Measurements from ENCODE around the gene FARP1. TPM values are rescaled to one million over a fixed set of nuclear protein-coding genes. Genes with fewer than 3 reads are reported as not detected.

The FARP1 gene
- total RNA-seq, 2 experiments from 2014 or later: not detected

- ChIA-PET CTCF (ENCODE audit: unreplicated experiment) (no interaction called here), POLR2A (no interaction called here)
- no peak overlapping the region for H3K27ac ChIP-seq (ENCODE audit: low read depth, low read length, poor library complexity, severe bottlenecking)
- intact Hi-C loops (cut with micrococcal nuclease; ENCODE audit: unreplicated experiment): no loop called here
- H3K4me2 ChIP-seq (ENCODE audit: low read length): no peak overlapping the region
- H3K4me3 ChIP-seq (ENCODE audit: low read depth, low read length, poor library complexity, severe bottlenecking): no peak overlapping the region
- no peaks in the 10 kb centered on the region for H3K9me3 ChIP-seq (ENCODE audit: low read length)
- H3K36me3 ChIP-seq (ENCODE audit: insufficient read depth, low read length): no peaks in the 10 kb centered on the region
- H2AFZ ChIP-seq (ENCODE audit: low read length): no peak overlapping the region
- BruUV-seq (replicated peaks): no TSS peak
- H3K4me1 ChIP-seq (ENCODE audit: insufficient read depth, low read length, poor library complexity, severe bottlenecking): no peaks in the 10 kb centered on the region
- no peaks in the 10 kb centered on the region for H3K9me2 ChIP-seq (ENCODE audit: insufficient read depth, low read length)
- TF ChIP-seq EZH2phosphoT487 (IDR thresholded peaks at IDR 0.05; ENCODE audit: borderline replicate concordance, low read depth, low read length) (no peak), CTCF (conservative IDR thresholded peaks at IDR 0.05; ENCODE audit: low read length) (no peak)
- H3K79me2 ChIP-seq (ENCODE audit: insufficient read depth, low read depth, low read length): no peaks in the 10 kb centered on the region
- no peak for DNase-seq (ENCODE audit: low spot score)
- H4K20me1 ChIP-seq (ENCODE audit: insufficient read depth, low read length): no peaks in the 10 kb centered on the region
These were observed 145.3 kb downstream of the FARP1 start for GRCh38 chr13:98288211-98288610.

DNA sequence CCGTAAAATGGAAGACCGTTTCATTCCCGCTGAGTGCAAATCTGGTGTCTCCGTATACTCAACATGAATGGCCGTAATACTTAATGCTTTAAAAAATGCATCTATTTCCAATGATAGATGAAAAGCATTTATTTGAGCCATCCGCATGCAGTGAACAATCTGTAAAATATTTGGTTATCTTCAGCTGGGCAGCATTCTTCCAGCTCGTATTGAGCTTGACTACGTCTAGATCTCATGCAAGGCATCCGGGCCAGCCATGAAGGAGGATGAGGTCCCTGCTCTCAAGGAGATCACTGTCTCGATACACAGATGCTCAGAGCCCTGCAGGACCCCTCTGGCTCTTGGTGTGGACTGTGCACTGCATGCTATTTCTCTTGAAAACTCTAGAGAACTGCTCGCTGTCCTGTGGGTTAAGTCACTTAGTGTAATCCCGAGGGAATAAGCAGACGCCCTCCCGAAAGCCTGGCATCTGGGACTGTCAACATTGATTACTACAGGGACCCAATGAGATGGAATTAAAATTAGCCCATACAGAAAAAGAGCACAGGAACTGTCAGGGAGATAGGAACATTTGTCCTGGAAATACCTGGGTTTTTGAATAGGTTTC, 146.5 kb downstream of the FARP1 start:
- CTCF ChIA-PET (ENCODE audit: unreplicated experiment): no interaction called here

More for the DNA sequence above, 146.5 kb downstream of the FARP1 start:
- H3K79me2 ChIP-seq (ENCODE audit: insufficient read depth, low read depth, low read length): no peaks in the 10 kb centered on the region
- H3K4me3 ChIP-seq (ENCODE audit: low read depth, low read length, poor library complexity, severe bottlenecking): no peak overlapping the region
- no peaks in the 10 kb centered on the region for H3K9me3 ChIP-seq (ENCODE audit: low read length)
- no peaks in the 10 kb centered on the region for H3K9me2 ChIP-seq (ENCODE audit: insufficient read depth, low read length)
- intact Hi-C loops (cut with micrococcal nuclease; ENCODE audit: unreplicated experiment): no loop called here
- no TSS peak for BruUV-seq (replicated peaks)
- no peaks in the 10 kb centered on the region for H4K20me1 ChIP-seq (ENCODE audit: insufficient read depth, low read length)
- no peak for DNase-seq (ENCODE audit: low spot score)
- H3K4me1 ChIP-seq (ENCODE audit: insufficient read depth, low read length, poor library complexity, severe bottlenecking): no peaks in the 10 kb centered on the region
- no peak overlapping the region for H3K4me2 ChIP-seq (ENCODE audit: low read length)
- TF ChIP-seq CTCF (conservative IDR thresholded peaks at IDR 0.05; ENCODE audit: low read length) (no peak), EZH2phosphoT487 (IDR thresholded peaks at IDR 0.05; ENCODE audit: borderline replicate concordance, low read depth, low read length) (no peak)
- H2AFZ ChIP-seq (ENCODE audit: low read length): no peak overlapping the region
- no peak overlapping the region for H3K27ac ChIP-seq (ENCODE audit: low read depth, low read length, poor library complexity, severe bottlenecking)
- POLR2A ChIA-PET: no interaction called here
- no peaks in the 10 kb centered on the region for H3K36me3 ChIP-seq (ENCODE audit: insufficient read depth, low read length)
